ENCODE measurements around the gene LRCH4. TPM values are rescaled to one million over a fixed set of nuclear protein-coding genes. Genes with fewer than 3 reads are reported as not detected.

Gene LRCH4
- total RNA-seq, 3 donors from 2014 or later (not counting 1 experiment from before 2014, with no cell fraction given), result 282 to 296 (median 289) TPM

- Histone ChIP-seq H3K4me3 (ENCODE audit: low read length) (no peak overlapping the region), H3K4me1 (ENCODE audit: control insufficient read depth, insufficient read depth, low read length) (peaks cover 38% of the 10 kb centered on the region), H3K36me3 (ENCODE audit: control insufficient read depth, insufficient read depth, low read length) (peaks cover 40% of the 10 kb centered on the region), H3K27ac (ENCODE audit: low read length) (no peak overlapping the region), H3K9me3 (ENCODE audit: control insufficient read depth, insufficient read depth, low read length) (no peaks in the 10 kb centered on the region), H3K27me3 (ENCODE audit: control insufficient read depth, insufficient read depth, low read length) (no peaks in the 10 kb centered on the region)
- Mint-ChIP-seq H3K27ac (peak overlapping the region in 1 of 2 donors; percentile 44), H3K4me3 (no peak overlapping the region), H3K27me3 (ENCODE audit: low read depth in 2 of 2) (no peaks in the 10 kb centered on the region), H3K9me3 (no peaks in the 10 kb centered on the region), H3K4me1 (peaks cover 10 to 42% of the 10 kb centered on the region in 2 donors), H3K36me3 (no peaks in the 10 kb centered on the region)
- intact Hi-C loops (cut with micrococcal nuclease), result no loop called here
- no peak for TF ChIP-seq CTCF (IDR thresholded peaks at IDR 0.05)
- WGBS (ENCODE audit: insufficient coverage), result 93% methylated on average over 20 of the region's 20 CpGs
- DNase-seq (no peak), ATAC-seq (no peak)
Measured at GRCh38 chr7:100572281-100572948, 13.5 kb downstream of the LRCH4 start.

- H3K27ac Mint-ChIP-seq, result peak overlapping the region in 1 of 2 donors; percentile 44
- Histone ChIP-seq H3K27me3 (ENCODE audit: control insufficient read depth, insufficient read depth, low read length) (no peaks in the 10 kb centered on the region), H3K27ac (ENCODE audit: low read length) (no peak overlapping the region), H3K4me1 (ENCODE audit: control insufficient read depth, insufficient read depth, low read length) (peaks cover 42% of the 10 kb centered on the region), H3K9me3 (ENCODE audit: control insufficient read depth, insufficient read depth, low read length) (no peaks in the 10 kb centered on the region), H3K4me3 (ENCODE audit: low read length) (no peak overlapping the region), H3K36me3 (ENCODE audit: control insufficient read depth, insufficient read depth, low read length) (peaks cover 34% of the 10 kb centered on the region)
- H3K4me3 Mint-ChIP-seq, result no peak overlapping the region
- intact Hi-C loops (cut with micrococcal nuclease), result no loop called here
- H3K36me3 Mint-ChIP-seq, result no peaks in the 10 kb centered on the region
- H3K9me3 Mint-ChIP-seq, result no peaks in the 10 kb centered on the region
- H3K4me1 Mint-ChIP-seq, result peaks cover 10 to 44% of the 10 kb centered on the region in 2 donors
- 96% methylated on average over 2 of the region's 2 CpGs for WGBS (ENCODE audit: insufficient coverage)
- DNase-seq, result no peak
- no peak for TF ChIP-seq CTCF (IDR thresholded peaks at IDR 0.05)
- no peak for ATAC-seq
- no peaks in the 10 kb centered on the region for H3K27me3 Mint-ChIP-seq (ENCODE audit: low read depth in 2 of 2)
Measured at GRCh38 chr7:100571829-100572116, 14.2 kb downstream of the LRCH4 start.

GRCh38 chr7:100570954-100571828 lies 14.7 kb downstream of the LRCH4 start:
- H3K36me3 ChIP-seq (ENCODE audit: control insufficient read depth, insufficient read depth, low read length), result peaks cover 28% of the 10 kb centered on the region
- H3K27ac Mint-ChIP-seq, result peak overlapping the region in 1 of 2 donors; percentile 44

More at GRCh38 chr7:100570954-100571828, 14.7 kb downstream of the LRCH4 start:
- ATAC-seq (no peak), DNase-seq (peak in 1 of 2 donors; percentile 33)
- no peak overlapping the region for H3K4me3 Mint-ChIP-seq
- Histone ChIP-seq H3K27me3 (ENCODE audit: control insufficient read depth, insufficient read depth, low read length) (no peaks in the 10 kb centered on the region), H3K4me3 (ENCODE audit: low read length) (no peak overlapping the region), H3K9me3 (ENCODE audit: control insufficient read depth, insufficient read depth, low read length) (no peaks in the 10 kb centered on the region), H3K27ac (ENCODE audit: low read length) (no peak overlapping the region), H3K4me1 (ENCODE audit: control insufficient read depth, insufficient read depth, low read length) (peaks cover 42% of the 10 kb centered on the region)
- H3K36me3 Mint-ChIP-seq, result no peaks in the 10 kb centered on the region
- 93% methylated on average over 26 of the region's 26 CpGs for WGBS (ENCODE audit: insufficient coverage)
- TF ChIP-seq CTCF (IDR thresholded peaks at IDR 0.05), result no peak
- intact Hi-C loops (cut with micrococcal nuclease), result no loop called here
- peaks cover 10 to 44% of the 10 kb centered on the region in 2 donors for H3K4me1 Mint-ChIP-seq
- no peaks in the 10 kb centered on the region for H3K27me3 Mint-ChIP-seq (ENCODE audit: low read depth in 2 of 2)
- no peaks in the 10 kb centered on the region for H3K9me3 Mint-ChIP-seq
